NCI-H1694 treated with DMSO at 0.1 percent for 48 hours (cell line): Measurements from ENCODE around the gene PLXNA4.
A peak's percentile ranks its signal among the peaks of the same experiment; 100 is the strongest.

Experiments used
- DNase-seq: peaks from one replicate; lab custom pipeline; 2025; lab: John Stamatoyannopoulos, UW

PLXNA4 gene

GRCh38 chr7:132112657-132113056 is 463.6 kb downstream of the PLXNA4 start:
- no peak for DNase-seq

GRCh38 chr7:132112106-132112505 is 464.2 kb downstream of the PLXNA4 start:
- no peak for DNase-seq

- DNase-seq: no peak
These were observed 465.6 kb downstream of the PLXNA4 start for GRCh38 chr7:132110692-132111091.

- no peak for DNase-seq
These were observed 466.5 kb downstream of the PLXNA4 start for GRCh38 chr7:132109769-132110168.

- no peak for DNase-seq
These were observed 467.7 kb downstream of the PLXNA4 start for GRCh38 chr7:132108563-132108962.

- DNase-seq: no peak
These were observed 469.8 kb downstream of the PLXNA4 start for GRCh38 chr7:132106491-132106890.

GRCh38 chr7:132105096-132105495 is 471.2 kb downstream of the PLXNA4 start:
- peak; percentile 38 for DNase-seq

- DNase-seq: no peak
These were observed 472.6 kb downstream of the PLXNA4 start for GRCh38 chr7:132103718-132104117.

- DNase-seq: no peak
These were observed 473.3 kb downstream of the PLXNA4 start for GRCh38 chr7:132102942-132103341.

GRCh38 chr7:132102391-132102790 is 473.9 kb downstream of the PLXNA4 start:
- no peak for DNase-seq

GRCh38 chr7:132100981-132101380 is 475.3 kb downstream of the PLXNA4 start:
- no peak for DNase-seq

GRCh38 chr7:132100483-132100882 is 475.8 kb downstream of the PLXNA4 start:
- DNase-seq: no peak

GRCh38 chr7:132099163-132099562 is 477.1 kb downstream of the PLXNA4 start:
- no peak for DNase-seq

- no peak for DNase-seq
These were observed 477.9 kb downstream of the PLXNA4 start for GRCh38 chr7:132098327-132098726.

GRCh38 chr7:132097550-132098134 is 478.6 kb downstream of the PLXNA4 start:
- peak; percentile 98 for DNase-seq

GRCh38 chr7:132095111-132095765 is 481.0 kb downstream of the PLXNA4 start:
- no peak for DNase-seq

- no peak for DNase-seq
These were observed 484.2 kb downstream of the PLXNA4 start for GRCh38 chr7:132092106-132092505.

GRCh38 chr7:132091706-132092105 is 484.6 kb downstream of the PLXNA4 start:
- DNase-seq: no peak

- DNase-seq: no peak
These were observed 485.8 kb downstream of the PLXNA4 start for GRCh38 chr7:132090444-132090843.

- DNase-seq: no peak
These were observed 486.9 kb downstream of the PLXNA4 start for GRCh38 chr7:132089356-132089755.

GRCh38 chr7:132087421-132087820 is 488.8 kb downstream of the PLXNA4 start:
- no peak for DNase-seq

- no peak for DNase-seq
These were observed 491.4 kb downstream of the PLXNA4 start for GRCh38 chr7:132084776-132085388.

GRCh38 chr7:132083537-132084123 is 492.6 kb downstream of the PLXNA4 start:
- DNase-seq: no peak
